ENCODE results near the gene RPSA. TPM values are rescaled to one million over a fixed set of nuclear protein-coding genes. Genes with fewer than 3 reads are reported as not detected.

Gene RPSA
- polyA plus RNA-seq, 1 donor (not counting 4 experiments of a cell fraction or from before 2014, with no cell fraction given): 3,195 TPM

- dilution Hi-C loops (cut with MboI; ENCODE audit: extremely low pct_ligation_motif_present, low sequenced_read_pairs): no loop called here
- no peaks in the 10 kb centered on the region for H3K36me3 ChIP-seq (ENCODE audit: control insufficient read depth in 2 of 2, extremely low read depth in 1 of 2, insufficient read depth in 2 of 2, low read length in 2 of 2)
- H3K9ac ChIP-seq (ENCODE audit: control insufficient read depth, extremely low read depth, insufficient read depth, low read length): no peak overlapping the region
- no peaks in the 10 kb centered on the region for H3K9me1 ChIP-seq (ENCODE audit: control insufficient read depth, extremely low read depth, insufficient read depth, low read length)
- H3K4me2 ChIP-seq (ENCODE audit: control insufficient read depth, extremely low read depth, insufficient read depth, low read depth, low read length): no peak overlapping the region
- FAIRE-seq: no peak
- H3K27me3 ChIP-seq (ENCODE audit: control insufficient read depth, extremely low read depth, insufficient read depth, low read length): no peaks in the 10 kb centered on the region
- H4K20me1 ChIP-seq (ENCODE audit: control insufficient read depth, extremely low read depth, insufficient read depth, low read length): no peaks in the 10 kb centered on the region
- H3K9me3 ChIP-seq (ENCODE audit: control insufficient read depth, low read depth, low read length): no peaks in the 10 kb centered on the region
- H3K4me1 ChIP-seq (ENCODE audit: control insufficient read depth, extremely low read depth, insufficient read depth, low read length): peaks cover 5% of the 10 kb centered on the region
- no peak overlapping the region for H3K4me3 ChIP-seq (ENCODE audit: control insufficient read depth in 2 of 3, extremely low read depth in 1 of 3, insufficient read depth in 2 of 3, low read depth in 1 of 3, low read length in 3 of 3)
- no peak overlapping the region for H2AFZ ChIP-seq (ENCODE audit: control insufficient read depth, low read length)
- no peaks in the 10 kb centered on the region for H3K79me2 ChIP-seq (ENCODE audit: control insufficient read depth, insufficient read depth, low read length)
- DNase-seq (ENCODE audit: low read depth, low spot score): no peak
- H3K27ac ChIP-seq (ENCODE audit: control insufficient read depth, insufficient read depth, low read length): no peak overlapping the region
- TF ChIP-seq EZH2 (IDR thresholded peaks at IDR 0.05; ENCODE audit: low read length) (no peak), CTCF (optimal IDR thresholded peaks at IDR 0.05 in 1 of 3, IDR thresholded peaks at IDR 0.05 in 1 of 3, conservative IDR thresholded peaks at IDR 0.05 in 1 of 3; ENCODE audit: extremely low read depth in 1 of 3, insufficient read depth in 2 of 3, low read length in 3 of 3) (no peak)
Observed at GRCh38 chr3:39428745-39429201, 22.3 kb downstream of the RPSA start.

- peaks cover 12% of the 10 kb centered on the region for H3K4me1 ChIP-seq (ENCODE audit: control insufficient read depth, extremely low read depth, insufficient read depth, low read length)
- no peak overlapping the region for H3K9ac ChIP-seq (ENCODE audit: control insufficient read depth, extremely low read depth, insufficient read depth, low read length)
- no peaks in the 10 kb centered on the region for H4K20me1 ChIP-seq (ENCODE audit: control insufficient read depth, extremely low read depth, insufficient read depth, low read length)
- no peaks in the 10 kb centered on the region for H3K9me3 ChIP-seq (ENCODE audit: control insufficient read depth, low read depth, low read length)
- no peaks in the 10 kb centered on the region for H3K36me3 ChIP-seq (ENCODE audit: control insufficient read depth in 2 of 2, extremely low read depth in 1 of 2, insufficient read depth in 2 of 2, low read length in 2 of 2)
- no peak overlapping the region for H3K4me2 ChIP-seq (ENCODE audit: control insufficient read depth, extremely low read depth, insufficient read depth, low read depth, low read length)
- no peak overlapping the region for H3K27ac ChIP-seq (ENCODE audit: control insufficient read depth, insufficient read depth, low read length)
- dilution Hi-C loops (cut with MboI; ENCODE audit: extremely low pct_ligation_motif_present, low sequenced_read_pairs): no loop called here
- H3K79me2 ChIP-seq (ENCODE audit: control insufficient read depth, insufficient read depth, low read length): no peaks in the 10 kb centered on the region
- DNase-seq (ENCODE audit: low read depth, low spot score) (no peak), FAIRE-seq (no peak)
- no peak overlapping the region for H3K4me3 ChIP-seq (ENCODE audit: control insufficient read depth in 2 of 3, extremely low read depth in 1 of 3, insufficient read depth in 2 of 3, low read depth in 1 of 3, low read length in 3 of 3)
- no peak overlapping the region for H2AFZ ChIP-seq (ENCODE audit: control insufficient read depth, low read length)
- no peak for TF ChIP-seq EZH2 (IDR thresholded peaks at IDR 0.05; ENCODE audit: low read length)
- no peak for TF ChIP-seq CTCF (optimal IDR thresholded peaks at IDR 0.05 in 1 of 3, IDR thresholded peaks at IDR 0.05 in 1 of 3, conservative IDR thresholded peaks at IDR 0.05 in 1 of 3; ENCODE audit: extremely low read depth in 1 of 3, insufficient read depth in 2 of 3, low read length in 3 of 3)
- no peaks in the 10 kb centered on the region for H3K27me3 ChIP-seq (ENCODE audit: control insufficient read depth, extremely low read depth, insufficient read depth, low read length)
- H3K9me1 ChIP-seq (ENCODE audit: control insufficient read depth, extremely low read depth, insufficient read depth, low read length): no peaks in the 10 kb centered on the region
Observed at GRCh38 chr3:39429466-39429865, 22.9 kb downstream of the RPSA start.
